Fibroblast of lung (primary cell): ENCODE data around the gene SLC41A1.

Source experiments
- CTCF ChIP-seq, 2 donors: IDR thresholded peaks in 1 of 2; conservative IDR thresholded peaks in 1 of 2; 1 replicate in 1 of 2; 2 replicates in 1 of 2; pipeline ENCODE4 v1.5.1; 2011 to 2012; ENCODE audit warnings: low read length in 2 of 2, control low read depth in 1 of 2, inconsistent platforms in 1 of 2, low read depth in 1 of 2, mild to moderate bottlenecking in 1 of 2
- EZH2 ChIP-seq: IDR thresholded peaks from 2 replicates; pipeline ENCODE4 v1.5.1; 2012; ENCODE audit warnings: low read length, control low read depth, mild to moderate bottlenecking; ENCODE audit errors: missing control alignments

DNA sequence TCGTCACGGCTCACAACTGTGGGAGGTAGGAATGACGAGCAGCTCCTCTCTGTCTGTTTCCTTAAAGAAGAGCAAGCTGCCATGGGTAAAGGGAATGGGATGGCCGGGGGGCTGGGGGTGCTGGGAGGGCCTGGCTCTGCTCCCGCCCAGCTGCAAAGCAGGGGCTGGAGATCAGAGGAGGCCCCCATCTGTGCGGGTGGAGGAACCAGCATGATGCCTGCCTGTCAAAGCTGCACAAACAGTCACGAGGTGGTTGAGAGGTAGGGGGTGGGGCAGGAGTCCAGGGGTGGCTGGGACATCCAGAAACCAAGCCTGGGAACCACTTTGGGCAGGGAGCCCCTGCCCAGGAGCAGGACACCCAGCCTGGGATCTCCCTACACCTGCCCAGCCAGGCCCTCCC is 12.6 kb downstream of the SLC41A1 start:
- TF ChIP-seq CTCF (conservative IDR thresholded peaks at IDR 0.05 in 1 of 2, IDR thresholded peaks at IDR 0.05 in 1 of 2; ENCODE audit: low read depth in 1 of 2, low read length in 2 of 2) (no peak), EZH2 (no peak)
